Subcutaneous adipose tissue (tissue), 4 donors: ENCODE measurements around the gene RASGRP2. TPM values are rescaled to one million over a fixed set of nuclear protein-coding genes. Genes with fewer than 3 reads are reported as not detected.

Experiments
- CTCF ChIP-seq: fragments of 450-650 bp; IDR thresholded peaks from one replicate; pipeline ENCODE4 v1.5.1; 2016; ENCODE audit warnings: low read depth, mild to moderate bottlenecking, control low read depth, antibody characterized with exemption, moderate library complexity
- total RNA-seq, 4 donors: library from RNA; depleted of rRNA; stranded (reverse); fragments of >200 nt; gene quantifications; one replicate each; pipeline ENCODE4 v1.1.0, GENCODE V29; 2016

The RASGRP2 gene
- total RNA-seq, 4 donors from 2014 or later = 6.8 to 47.5 (median 14.6) TPM

GRCh38 chr11:64742087-64742888, 1.7 kb downstream of the RASGRP2 start:
- TF ChIP-seq CTCF = no peak

- TF ChIP-seq CTCF = no peak
Measured at GRCh38 chr11:64741375-64742086, 2.4 kb downstream of the RASGRP2 start.

- TF ChIP-seq CTCF = no peak
Measured at GRCh38 chr11:64739871-64740270, 4.1 kb downstream of the RASGRP2 start.

- no peak for TF ChIP-seq CTCF
Measured at GRCh38 chr11:64736654-64737053, 7.3 kb downstream of the RASGRP2 start.

- no peak for TF ChIP-seq CTCF
Measured at GRCh38 chr11:64735725-64736259, 8.2 kb downstream of the RASGRP2 start.

- TF ChIP-seq CTCF = no peak
Measured at GRCh38 chr11:64734811-64735724, 8.9 kb downstream of the RASGRP2 start.
